ENCODE results near the gene AKAP8.

The AKAP8 gene

GRCh38 chr19:15330801-15331418, 48.7 kb downstream of the AKAP8 start:
- DNase-seq = peak; percentile 77

GRCh38 chr19:15328312-15328711, 51.3 kb downstream of the AKAP8 start:
- DNase-seq = no peak

GRCh38 chr19:15324791-15325519, 54.6 kb downstream of the AKAP8 start:
- no peak for DNase-seq

GRCh38 chr19:15323496-15324235, 55.9 kb downstream of the AKAP8 start:
- DNase-seq = peak; percentile 44

- DNase-seq = no peak
These were observed 57.8 kb downstream of the AKAP8 start for GRCh38 chr19:15321739-15322138.

- DNase-seq = peak; percentile 86
These were observed 59.5 kb downstream of the AKAP8 start for GRCh38 chr19:15320116-15320515.

GRCh38 chr19:15318241-15318691, 61.3 kb downstream of the AKAP8 start:
- peak; percentile 41 for DNase-seq

- peak; percentile 57 for DNase-seq
These were observed 62.1 kb downstream of the AKAP8 start for GRCh38 chr19:15317392-15318071.

GRCh38 chr19:15316498-15316897, 63.1 kb downstream of the AKAP8 start:
- no peak for DNase-seq

GRCh38 chr19:15315101-15315500, 64.5 kb downstream of the AKAP8 start:
- DNase-seq = no peak

GRCh38 chr19:15313649-15314279, 65.8 kb downstream of the AKAP8 start:
- no peak for DNase-seq

- no peak for DNase-seq
These were observed 72.4 kb downstream of the AKAP8 start for GRCh38 chr19:15307169-15307568.

GRCh38 chr19:15305582-15306334, 73.8 kb downstream of the AKAP8 start:
- no peak for DNase-seq

- no peak for DNase-seq
These were observed 75.4 kb downstream of the AKAP8 start for GRCh38 chr19:15304140-15304705.
